ENCODE results near the gene ZNG1F. TPM values are rescaled to one million over a fixed set of nuclear protein-coding genes. Genes with fewer than 3 reads are reported as not detected.
"Not testable (repeated sequence)": the region's sequence is repeated elsewhere in the genome, so short reads cannot be mapped to it uniquely, and the experiment has no call there.

Gene ZNG1F
- 15.8 and 18.9 TPM in 2 replicates for total RNA-seq
- long read RNA-seq, partial matches to known transcripts, result 7 of 53 reads
- long read RNA-seq, other reads (novel, unspliced or antisense), result 45 of 53 reads

DNA sequence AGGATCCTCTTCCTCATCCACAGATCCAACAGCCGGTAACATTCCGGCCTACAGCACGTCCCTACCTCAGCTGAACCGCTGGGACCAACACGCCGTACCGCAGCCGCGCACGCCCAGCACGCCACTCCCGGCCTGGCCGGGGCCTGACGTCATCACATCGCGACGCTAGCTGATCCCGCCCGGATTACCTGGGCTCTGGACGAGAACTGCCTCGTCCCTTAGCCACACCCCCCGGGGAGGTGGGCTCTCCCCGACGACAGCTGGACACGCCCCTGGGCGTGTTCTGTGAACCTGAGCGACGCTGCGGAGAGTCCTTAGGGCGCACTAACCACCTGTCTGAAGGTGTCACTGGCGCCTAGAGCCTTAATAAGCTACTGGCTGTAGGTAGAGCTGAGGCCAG is at the start of gene ZNG1F:
TSS of gene ZNG1F (minus strand) at position 101 of the 400 bp plus-strand sequence. CDS start at position 42, 59 bp downstream.
- not testable (repeated sequence) for H3K4me1 Mint-ChIP-seq (ENCODE audit: low read depth); DNase-seq (ENCODE audit: low spot score, unreplicated experiment); H3K9me3 Mint-ChIP-seq (ENCODE audit: low read depth); H3K27me3 Mint-ChIP-seq; H3K36me3 Mint-ChIP-seq (ENCODE audit: insufficient read depth); H3K27ac Mint-ChIP-seq; H3K4me3 Mint-ChIP-seq (ENCODE audit: low read depth)

DNA sequence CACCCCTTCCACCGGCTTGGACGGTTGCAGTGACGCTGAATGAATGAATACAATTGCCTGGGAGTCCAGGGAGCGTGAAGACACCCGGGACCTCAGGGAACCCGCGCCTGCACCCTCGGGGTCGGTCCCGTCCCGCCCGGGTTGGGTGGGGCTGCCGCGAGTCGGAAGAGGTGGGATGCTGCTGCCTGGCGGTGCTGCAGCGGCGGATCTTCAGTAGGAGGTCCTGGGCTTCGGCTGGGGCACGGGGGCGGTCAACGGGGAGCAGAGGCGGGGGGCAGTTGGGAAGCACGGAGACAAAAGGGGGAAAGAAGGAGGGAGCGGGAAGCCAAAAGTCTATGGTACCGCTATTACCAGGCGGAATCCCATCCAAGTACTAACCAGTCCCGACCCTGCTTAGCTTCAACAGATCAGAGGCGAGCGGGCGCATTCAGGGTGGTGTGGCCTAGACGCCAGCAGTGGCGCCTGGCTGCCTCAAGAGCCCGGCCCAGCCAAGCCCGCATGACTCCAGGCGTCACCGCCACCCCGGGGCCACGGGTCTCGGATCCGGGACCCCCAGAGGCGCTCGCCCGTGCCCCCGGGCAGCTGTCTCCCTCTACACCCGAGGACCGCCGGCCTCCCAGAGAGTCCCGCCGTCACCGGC is 48.1 kb upstream of the ZNG1F start:
- Mint-ChIP-seq H3K4me3 (ENCODE audit: low read depth) (peak overlapping the region; percentile 19), H3K9me3 (ENCODE audit: low read depth) (peaks cover 25% of the 10 kb centered on the region)
- H3K4me1 Mint-ChIP-seq (ENCODE audit: low read depth); H3K27ac Mint-ChIP-seq; H3K27me3 Mint-ChIP-seq; H3K36me3 Mint-ChIP-seq (ENCODE audit: insufficient read depth): not testable (repeated sequence)
- DNase-seq (ENCODE audit: low spot score, unreplicated experiment), result peak; percentile 34

DNA sequence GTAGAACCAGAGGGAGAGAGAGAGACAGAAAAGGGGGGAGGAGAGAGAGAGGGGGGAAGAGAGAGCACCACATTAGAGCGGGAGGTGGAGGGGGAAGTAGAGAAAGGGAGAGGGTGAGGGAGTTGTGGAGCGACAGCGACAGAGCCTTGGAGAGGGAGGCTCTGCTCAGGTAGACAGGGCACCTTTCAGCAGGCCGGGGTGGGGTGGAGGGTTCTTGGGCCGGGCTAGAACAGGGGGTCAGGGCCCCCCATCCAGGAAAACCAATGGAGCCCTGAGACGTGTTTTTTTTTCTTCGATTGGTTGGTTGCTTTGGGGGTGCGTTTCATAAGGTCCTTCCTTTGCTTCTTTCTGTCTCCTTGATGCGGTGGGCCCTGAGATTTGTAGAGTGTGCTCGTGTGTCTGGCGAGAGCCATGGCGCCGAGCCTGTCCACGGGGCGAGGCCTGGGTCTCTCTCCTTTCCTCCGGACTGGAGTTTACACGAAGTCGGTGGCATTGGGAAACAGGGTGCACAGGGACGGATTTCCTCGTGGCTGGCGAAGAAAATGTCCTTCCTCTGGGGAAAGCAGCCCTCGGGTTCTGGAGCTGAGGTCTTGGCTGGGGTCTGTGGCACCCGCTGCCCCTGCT is 47.5 kb upstream of the ZNG1F start:
- H3K4me1 Mint-ChIP-seq (ENCODE audit: low read depth); H3K4me3 Mint-ChIP-seq (ENCODE audit: low read depth); H3K36me3 Mint-ChIP-seq (ENCODE audit: insufficient read depth); DNase-seq (ENCODE audit: low spot score, unreplicated experiment); H3K27ac Mint-ChIP-seq; H3K27me3 Mint-ChIP-seq: not testable (repeated sequence)
- peaks cover 25% of the 10 kb centered on the region for H3K9me3 Mint-ChIP-seq (ENCODE audit: low read depth)

DNA sequence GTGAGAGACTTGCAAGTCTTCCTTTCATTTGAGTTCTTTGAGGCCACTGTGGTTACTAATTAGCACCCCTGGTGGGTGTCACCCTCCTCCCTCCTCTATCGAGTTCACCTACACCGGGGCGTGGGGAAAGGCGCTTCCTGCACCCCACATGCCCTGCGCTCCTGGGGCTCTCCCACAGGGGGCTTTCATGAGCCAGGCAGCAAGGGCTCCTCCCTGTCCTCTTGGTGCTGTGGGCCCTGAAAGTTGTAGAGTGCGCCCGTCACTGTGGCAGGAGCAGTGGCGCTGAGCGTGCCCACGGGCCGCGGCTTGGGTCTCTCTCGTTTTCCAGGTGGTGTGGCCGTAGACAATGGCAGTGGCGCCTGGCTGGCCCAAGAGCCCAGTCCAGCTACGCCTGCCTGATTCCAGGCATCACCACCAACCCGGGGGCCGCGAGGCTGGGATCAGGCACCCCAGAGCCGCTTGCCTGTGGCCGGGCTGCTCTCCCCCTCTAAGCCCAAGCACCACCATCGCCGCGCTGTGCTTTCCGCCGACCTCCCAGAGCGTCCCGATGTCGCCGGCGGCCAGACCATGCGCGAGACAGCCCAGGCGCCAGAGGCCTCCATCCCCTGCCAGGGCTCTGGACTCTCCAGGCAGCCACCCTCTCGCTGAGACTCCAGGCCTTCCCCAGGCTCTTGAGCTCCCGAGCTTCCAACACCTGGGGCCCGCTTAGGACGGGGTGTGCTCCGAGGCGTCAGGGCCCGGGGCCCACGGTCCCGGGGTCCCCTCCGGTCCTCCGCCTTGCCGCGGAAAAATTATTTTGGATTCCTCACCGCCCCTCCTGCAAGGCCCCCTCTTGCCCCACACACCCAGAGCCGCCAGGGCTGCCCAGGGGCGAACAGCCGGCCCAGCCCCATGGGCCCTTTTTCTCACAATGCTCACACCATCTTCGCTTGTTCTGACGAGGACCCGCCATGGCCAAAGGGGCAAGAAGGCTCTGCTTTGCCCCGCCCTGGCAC is 46.0 kb upstream of the ZNG1F start:
- H3K36me3 Mint-ChIP-seq (ENCODE audit: insufficient read depth); DNase-seq (ENCODE audit: low spot score, unreplicated experiment); H3K27me3 Mint-ChIP-seq; H3K27ac Mint-ChIP-seq; H3K4me3 Mint-ChIP-seq (ENCODE audit: low read depth); H3K4me1 Mint-ChIP-seq (ENCODE audit: low read depth): not testable (repeated sequence)
- peaks cover 16% of the 10 kb centered on the region for H3K9me3 Mint-ChIP-seq (ENCODE audit: low read depth)

DNA sequence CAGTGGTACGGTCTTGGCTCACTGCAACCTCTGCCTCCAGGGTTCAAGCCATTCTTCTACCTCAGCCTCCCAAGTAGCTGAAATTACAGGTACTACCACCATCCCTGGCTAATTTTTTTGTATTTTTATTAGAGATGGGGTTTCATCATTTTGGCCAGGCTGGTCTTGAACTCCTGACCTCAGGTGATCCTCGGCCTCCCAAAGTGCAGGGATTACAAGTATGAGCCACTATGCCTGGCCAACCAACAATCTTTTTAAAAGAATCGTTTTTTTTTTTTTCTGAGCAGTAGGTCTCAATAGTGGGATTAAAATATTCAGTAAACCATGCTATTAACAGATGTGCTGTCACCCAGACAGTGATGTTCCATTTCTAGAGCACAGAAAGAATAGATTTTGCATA is 45.1 kb upstream of the ZNG1F start:
- not testable (repeated sequence) for H3K27ac Mint-ChIP-seq

DNA sequence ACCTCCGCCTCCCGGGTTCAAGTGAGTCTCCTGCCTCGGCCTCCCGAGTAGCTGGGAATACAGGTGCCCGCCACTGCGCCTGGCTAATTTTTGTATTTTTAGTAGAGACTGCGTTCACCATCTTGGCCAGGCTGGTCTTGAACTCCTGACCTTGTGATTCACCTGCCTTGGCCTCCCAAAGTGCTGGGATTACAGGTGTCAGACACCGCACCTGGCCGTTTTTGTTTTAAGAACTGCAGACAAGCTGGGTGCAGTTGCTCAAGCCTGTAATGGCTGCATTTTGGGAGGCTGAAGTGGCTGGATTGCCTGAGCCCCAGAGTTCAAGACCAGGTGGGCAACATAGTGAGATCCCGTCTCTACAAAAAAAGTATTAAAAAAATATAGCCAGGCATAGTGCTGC is 43.2 kb upstream of the ZNG1F start:
- not testable (repeated sequence) for DNase-seq (ENCODE audit: low spot score, unreplicated experiment); H3K36me3 Mint-ChIP-seq (ENCODE audit: insufficient read depth); H3K27ac Mint-ChIP-seq; H3K4me3 Mint-ChIP-seq (ENCODE audit: low read depth); H3K4me1 Mint-ChIP-seq (ENCODE audit: low read depth); H3K27me3 Mint-ChIP-seq
- peaks cover 10% of the 10 kb centered on the region for H3K9me3 Mint-ChIP-seq (ENCODE audit: low read depth)

More for the DNA sequence above, 45.1 kb upstream of the ZNG1F start:
- peaks cover 15% of the 10 kb centered on the region for H3K9me3 Mint-ChIP-seq (ENCODE audit: low read depth)
- not testable (repeated sequence) for H3K36me3 Mint-ChIP-seq (ENCODE audit: insufficient read depth); H3K4me1 Mint-ChIP-seq (ENCODE audit: low read depth); DNase-seq (ENCODE audit: low spot score, unreplicated experiment); H3K4me3 Mint-ChIP-seq (ENCODE audit: low read depth); H3K27me3 Mint-ChIP-seq

DNA sequence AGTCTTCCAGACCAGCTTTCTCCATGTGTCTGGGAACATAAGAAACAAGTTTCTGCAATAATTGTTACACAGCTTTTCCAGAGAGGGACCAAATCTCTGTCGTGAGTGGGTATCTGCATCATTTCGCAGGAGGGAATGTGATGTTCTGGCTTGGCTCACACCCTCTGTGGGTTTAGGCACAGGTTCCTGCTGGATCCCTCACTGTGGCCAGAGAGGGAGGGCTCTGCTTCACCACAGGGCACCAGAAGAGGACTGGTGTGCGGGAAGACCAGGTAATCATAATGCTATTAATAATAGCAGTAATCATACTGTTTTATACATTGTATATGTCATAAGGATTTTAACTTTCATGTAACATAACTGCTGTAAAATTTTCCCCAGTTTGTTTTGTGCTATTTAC is 41.3 kb upstream of the ZNG1F start:
- not testable (repeated sequence) for H3K27ac Mint-ChIP-seq; H3K27me3 Mint-ChIP-seq; H3K4me3 Mint-ChIP-seq (ENCODE audit: low read depth); H3K9me3 Mint-ChIP-seq (ENCODE audit: low read depth); H3K4me1 Mint-ChIP-seq (ENCODE audit: low read depth); DNase-seq (ENCODE audit: low spot score, unreplicated experiment); H3K36me3 Mint-ChIP-seq (ENCODE audit: insufficient read depth)

DNA sequence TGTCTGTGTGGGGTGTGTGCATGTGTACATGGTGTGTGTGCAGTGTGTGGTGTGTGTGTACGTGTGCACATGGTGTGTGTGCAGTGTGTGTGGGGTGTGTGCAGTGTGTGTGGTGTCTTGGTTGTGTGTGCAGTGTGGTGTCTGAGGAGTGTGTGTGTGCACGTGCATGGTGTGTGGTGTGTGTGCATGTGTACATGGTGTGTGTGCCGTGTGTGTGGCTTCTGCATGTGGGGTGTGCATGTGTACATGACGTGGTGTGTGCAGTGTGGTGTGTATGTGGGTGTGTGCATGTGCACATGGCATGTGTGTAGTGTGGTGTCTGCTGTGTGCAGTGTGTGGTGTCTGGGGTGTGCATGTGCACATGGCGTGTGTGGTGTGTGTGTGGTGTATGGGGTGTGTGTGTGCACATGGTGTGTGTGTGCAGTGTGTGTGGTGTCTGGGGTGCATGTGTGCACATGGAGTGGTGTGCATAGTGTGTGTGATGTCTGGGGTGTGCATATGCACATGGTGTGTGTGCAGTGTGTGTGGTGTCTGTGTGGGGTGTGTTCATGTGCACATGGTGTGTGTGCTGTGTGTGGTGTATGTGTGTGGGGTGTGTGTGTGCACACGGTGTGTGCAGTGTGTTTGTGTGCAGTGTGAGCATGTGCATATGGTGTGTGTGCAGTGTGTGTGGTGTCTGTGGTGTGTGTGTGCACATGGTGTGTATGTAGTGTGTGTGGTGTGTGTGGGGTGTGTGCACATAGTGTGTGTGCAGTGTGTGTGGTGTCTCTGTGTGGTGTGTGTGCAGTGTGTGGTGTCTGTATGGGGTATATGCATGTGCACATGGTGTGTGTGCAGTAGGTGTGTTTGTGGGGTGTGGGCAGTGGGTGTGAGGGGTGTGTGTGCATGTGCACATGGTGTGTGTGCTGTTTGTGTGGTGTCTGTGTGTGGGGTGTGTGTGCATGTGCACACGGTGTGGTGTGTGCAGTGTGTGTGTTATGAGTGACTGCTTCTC is 40.6 kb upstream of the ZNG1F start:
- Mint-ChIP-seq H3K4me3 (ENCODE audit: low read depth) (no peak overlapping the region), H3K4me1 (ENCODE audit: low read depth) (no peaks in the 10 kb centered on the region), H3K9me3 (ENCODE audit: low read depth) (no peaks in the 10 kb centered on the region), H3K27me3 (peaks cover 6% of the 10 kb centered on the region), H3K36me3 (ENCODE audit: insufficient read depth) (no peaks in the 10 kb centered on the region), H3K27ac (no peak overlapping the region)
- TF ChIP-seq, protein P1, sequence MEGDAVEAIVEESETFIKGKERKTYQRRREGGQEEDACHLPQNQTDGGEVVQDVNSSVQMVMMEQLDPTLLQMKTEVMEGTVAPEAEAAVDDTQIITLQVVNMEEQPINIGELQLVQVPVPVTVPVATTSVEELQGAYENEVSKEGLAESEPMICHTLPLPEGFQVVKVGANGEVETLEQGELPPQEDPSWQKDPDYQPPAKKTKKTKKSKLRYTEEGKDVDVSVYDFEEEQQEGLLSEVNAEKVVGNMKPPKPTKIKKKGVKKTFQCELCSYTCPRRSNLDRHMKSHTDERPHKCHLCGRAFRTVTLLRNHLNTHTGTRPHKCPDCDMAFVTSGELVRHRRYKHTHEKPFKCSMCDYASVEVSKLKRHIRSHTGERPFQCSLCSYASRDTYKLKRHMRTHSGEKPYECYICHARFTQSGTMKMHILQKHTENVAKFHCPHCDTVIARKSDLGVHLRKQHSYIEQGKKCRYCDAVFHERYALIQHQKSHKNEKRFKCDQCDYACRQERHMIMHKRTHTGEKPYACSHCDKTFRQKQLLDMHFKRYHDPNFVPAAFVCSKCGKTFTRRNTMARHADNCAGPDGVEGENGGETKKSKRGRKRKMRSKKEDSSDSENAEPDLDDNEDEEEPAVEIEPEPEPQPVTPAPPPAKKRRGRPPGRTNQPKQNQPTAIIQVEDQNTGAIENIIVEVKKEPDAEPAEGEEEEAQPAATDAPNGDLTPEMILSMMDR (IDR thresholded peaks at IDR 0.05; ENCODE audit: unreplicated experiment), result no peak
- DNase-seq (ENCODE audit: low spot score, unreplicated experiment), result no peak

DNA sequence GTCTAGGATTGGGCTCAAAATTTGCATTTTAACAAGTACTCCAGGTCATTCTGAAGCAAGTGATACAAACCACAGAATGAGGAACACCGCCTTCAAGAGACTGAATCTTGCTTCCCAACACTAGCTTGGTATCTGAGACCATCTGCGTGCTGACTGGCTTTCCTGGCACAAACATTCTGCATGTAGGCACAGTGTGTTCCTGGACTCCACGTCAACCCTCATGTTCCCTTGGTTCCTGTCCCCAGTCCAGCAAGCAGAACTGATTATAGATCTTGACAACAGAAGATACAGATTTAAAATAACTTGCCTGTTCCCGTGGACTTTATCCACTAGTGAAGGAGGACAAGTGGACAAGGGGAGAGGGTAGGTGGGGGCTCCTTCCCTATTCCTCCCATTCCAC is 30.7 kb upstream of the ZNG1F start:
- H3K27me3 Mint-ChIP-seq; H3K9me3 Mint-ChIP-seq (ENCODE audit: low read depth); H3K36me3 Mint-ChIP-seq (ENCODE audit: insufficient read depth); H3K4me3 Mint-ChIP-seq (ENCODE audit: low read depth); H3K27ac Mint-ChIP-seq; H3K4me1 Mint-ChIP-seq (ENCODE audit: low read depth); DNase-seq (ENCODE audit: low spot score, unreplicated experiment): not testable (repeated sequence)

DNA sequence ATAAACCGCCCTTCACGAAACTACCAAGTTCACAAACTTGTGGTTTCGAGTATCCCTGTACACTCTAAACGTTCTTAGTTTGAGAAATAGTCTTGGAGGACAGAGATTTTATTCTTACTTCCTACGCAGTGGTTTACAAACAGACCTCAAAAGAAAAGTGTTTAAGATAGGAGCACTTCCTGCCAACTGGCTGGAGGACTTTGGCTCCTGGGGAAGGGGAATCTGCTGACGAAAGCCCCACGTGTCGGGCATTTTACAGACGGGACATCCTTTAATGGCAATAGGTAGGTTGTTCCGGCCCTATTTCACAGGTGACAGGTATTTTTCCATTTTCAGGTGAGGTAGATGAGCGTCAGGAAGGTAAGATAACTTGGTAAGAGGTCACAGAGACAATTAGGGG is 678 bp downstream of the ZNG1F start:
- not testable (repeated sequence) for DNase-seq (ENCODE audit: low spot score, unreplicated experiment); H3K27me3 Mint-ChIP-seq; H3K9me3 Mint-ChIP-seq (ENCODE audit: low read depth); H3K36me3 Mint-ChIP-seq (ENCODE audit: insufficient read depth); H3K4me1 Mint-ChIP-seq (ENCODE audit: low read depth); H3K27ac Mint-ChIP-seq; H3K4me3 Mint-ChIP-seq (ENCODE audit: low read depth)

DNA sequence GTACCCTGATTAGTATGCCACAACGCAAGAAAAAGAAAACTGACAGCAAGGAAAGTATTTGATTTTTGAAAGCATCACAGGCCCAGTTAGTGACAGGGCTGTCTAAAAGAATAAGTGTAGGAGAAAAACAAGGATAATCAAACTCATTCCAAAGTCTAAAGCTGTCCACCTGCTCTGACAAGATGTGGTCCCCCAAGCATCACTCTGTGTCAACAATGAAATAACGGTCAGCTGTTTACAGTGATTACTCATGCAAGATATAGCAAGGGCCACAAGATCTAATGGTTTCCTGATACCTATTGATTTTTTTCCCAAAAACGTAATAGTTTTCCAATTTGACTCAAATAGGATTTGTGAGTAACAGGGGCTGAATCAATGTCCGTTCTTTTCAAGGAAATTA is 14.1 kb downstream of the ZNG1F start:
- H3K4me3 Mint-ChIP-seq (ENCODE audit: low read depth); H3K27me3 Mint-ChIP-seq; H3K27ac Mint-ChIP-seq; H3K4me1 Mint-ChIP-seq (ENCODE audit: low read depth); H3K36me3 Mint-ChIP-seq (ENCODE audit: insufficient read depth); H3K9me3 Mint-ChIP-seq (ENCODE audit: low read depth); DNase-seq (ENCODE audit: low spot score, unreplicated experiment): not testable (repeated sequence)
